Measurements from ENCODE around the gene TSPAN18. TPM values are rescaled to one million over a fixed set of nuclear protein-coding genes. Genes with fewer than 3 reads are reported as not detected.
A peak's percentile ranks its signal among the peaks of the same experiment; 100 is the strongest.

The TSPAN18 gene
- total RNA-seq, 1 donor, result 5.8 TPM

DNA sequence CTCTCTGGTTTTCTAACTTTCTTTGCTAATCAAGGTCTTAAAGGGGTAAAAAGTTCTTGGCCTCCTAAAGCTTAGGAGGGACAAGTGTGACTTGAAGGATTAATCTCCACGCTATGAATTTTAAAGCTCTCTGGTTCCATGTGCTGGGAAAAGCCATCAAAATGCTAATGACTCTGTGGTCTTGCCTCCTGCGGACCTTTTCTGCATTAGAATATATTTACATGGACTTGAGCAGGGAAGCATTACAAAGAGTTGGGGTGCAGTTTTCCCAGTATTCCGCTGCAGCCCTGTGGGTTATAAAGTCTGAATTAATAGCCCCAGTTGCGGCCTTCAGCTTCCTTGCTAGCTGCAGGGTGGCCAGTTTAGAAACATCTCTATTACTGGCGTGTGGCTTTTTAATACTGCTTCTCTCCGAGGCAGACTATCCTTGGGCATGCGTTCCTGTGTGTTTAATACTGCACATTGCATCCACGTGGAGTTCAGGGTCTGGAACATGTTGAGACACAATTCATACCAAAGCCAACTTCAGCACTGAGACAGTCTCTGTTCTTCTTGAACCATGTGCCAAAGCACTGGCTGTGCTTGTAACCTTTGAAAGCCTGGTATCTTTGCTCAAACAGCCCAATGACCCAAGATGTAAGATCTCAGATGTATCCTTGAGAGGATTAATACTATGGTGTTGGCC lies 27.3 kb downstream of the TSPAN18 start:
- no peak for DNase-seq (ENCODE audit: insufficient read length, low spot score, missing footprints)
- H3K4me1 ChIP-seq (ENCODE audit: insufficient read depth, low read length), result peaks cover 25% of the 10 kb centered on the region
- no peaks in the 10 kb centered on the region for H3K9me3 ChIP-seq (ENCODE audit: low read depth, low read length)
- no peak overlapping the region for H2AFZ ChIP-seq (ENCODE audit: low read length)
- no peaks in the 10 kb centered on the region for H4K20me1 ChIP-seq (ENCODE audit: insufficient read depth, low read length)
- TF ChIP-seq, protein P1, sequence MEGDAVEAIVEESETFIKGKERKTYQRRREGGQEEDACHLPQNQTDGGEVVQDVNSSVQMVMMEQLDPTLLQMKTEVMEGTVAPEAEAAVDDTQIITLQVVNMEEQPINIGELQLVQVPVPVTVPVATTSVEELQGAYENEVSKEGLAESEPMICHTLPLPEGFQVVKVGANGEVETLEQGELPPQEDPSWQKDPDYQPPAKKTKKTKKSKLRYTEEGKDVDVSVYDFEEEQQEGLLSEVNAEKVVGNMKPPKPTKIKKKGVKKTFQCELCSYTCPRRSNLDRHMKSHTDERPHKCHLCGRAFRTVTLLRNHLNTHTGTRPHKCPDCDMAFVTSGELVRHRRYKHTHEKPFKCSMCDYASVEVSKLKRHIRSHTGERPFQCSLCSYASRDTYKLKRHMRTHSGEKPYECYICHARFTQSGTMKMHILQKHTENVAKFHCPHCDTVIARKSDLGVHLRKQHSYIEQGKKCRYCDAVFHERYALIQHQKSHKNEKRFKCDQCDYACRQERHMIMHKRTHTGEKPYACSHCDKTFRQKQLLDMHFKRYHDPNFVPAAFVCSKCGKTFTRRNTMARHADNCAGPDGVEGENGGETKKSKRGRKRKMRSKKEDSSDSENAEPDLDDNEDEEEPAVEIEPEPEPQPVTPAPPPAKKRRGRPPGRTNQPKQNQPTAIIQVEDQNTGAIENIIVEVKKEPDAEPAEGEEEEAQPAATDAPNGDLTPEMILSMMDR (IDR thresholded peaks at IDR 0.05; ENCODE audit: extremely low read depth, low read depth, low read length), result no peak
- no peak overlapping the region for H3K27ac ChIP-seq (ENCODE audit: low read depth, low read length)
- no peak overlapping the region for H3K4me2 ChIP-seq (ENCODE audit: insufficient read depth, low read length)
- H3K36me3 ChIP-seq (ENCODE audit: insufficient read depth, low read length), result no peaks in the 10 kb centered on the region
- H3K27me3 ChIP-seq (ENCODE audit: insufficient read depth, low read length), result peaks cover 8% of the 10 kb centered on the region
- H3K79me2 ChIP-seq (ENCODE audit: insufficient read depth, low read length), result no peaks in the 10 kb centered on the region
- no peak overlapping the region for H3K4me3 ChIP-seq (ENCODE audit: insufficient read depth, low read length)

DNA sequence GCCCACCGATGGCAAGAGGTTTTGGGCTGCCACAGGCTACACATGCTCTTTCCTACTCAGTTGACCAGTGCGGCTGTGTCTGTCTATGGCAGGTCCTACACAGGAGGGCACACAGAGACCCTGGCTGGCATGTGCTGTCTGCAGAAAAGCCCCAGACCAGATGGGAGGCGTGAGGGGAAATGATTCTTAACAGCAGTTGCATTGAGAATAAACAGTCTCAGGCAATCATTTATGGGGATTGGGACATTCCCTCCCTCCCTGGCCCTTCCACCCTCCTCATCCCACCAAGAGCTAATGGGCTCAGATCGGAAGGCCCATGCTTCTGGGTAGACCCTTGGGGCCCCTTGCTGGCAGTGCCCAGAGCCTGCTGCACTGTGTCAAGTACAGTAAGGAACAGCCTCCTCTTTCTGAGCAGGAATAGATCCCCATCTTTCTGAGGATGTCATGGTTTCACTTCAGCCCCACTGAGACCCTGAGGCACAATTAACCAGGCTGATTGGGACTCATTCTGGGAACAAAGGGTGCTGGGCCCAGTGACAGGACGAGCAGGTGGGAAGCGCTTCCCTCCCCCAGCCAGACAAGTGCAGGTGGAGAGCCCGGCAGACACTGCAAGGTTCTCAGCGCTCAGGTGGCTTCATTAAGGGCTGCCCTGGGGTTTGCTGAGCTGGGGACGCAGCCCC lies 28.3 kb downstream of the TSPAN18 start:
- DNase-seq (ENCODE audit: insufficient read length, low spot score, missing footprints), result no peak
- H3K4me2 ChIP-seq (ENCODE audit: insufficient read depth, low read length), result peak overlapping the region; percentile 28
- peaks cover 8% of the 10 kb centered on the region for H3K27me3 ChIP-seq (ENCODE audit: insufficient read depth, low read length)
- TF ChIP-seq, protein P1 (IDR thresholded peaks at IDR 0.05; ENCODE audit: extremely low read depth, low read depth, low read length), result no peak
- no peak overlapping the region for H2AFZ ChIP-seq (ENCODE audit: low read length)
- H3K4me3 ChIP-seq (ENCODE audit: insufficient read depth, low read length), result no peak overlapping the region
- H4K20me1 ChIP-seq (ENCODE audit: insufficient read depth, low read length), result no peaks in the 10 kb centered on the region
- no peaks in the 10 kb centered on the region for H3K79me2 ChIP-seq (ENCODE audit: insufficient read depth, low read length)
- H3K9me3 ChIP-seq (ENCODE audit: low read depth, low read length), result no peaks in the 10 kb centered on the region
- H3K36me3 ChIP-seq (ENCODE audit: insufficient read depth, low read length), result no peaks in the 10 kb centered on the region
- peaks cover 25% of the 10 kb centered on the region for H3K4me1 ChIP-seq (ENCODE audit: insufficient read depth, low read length)
- no peak overlapping the region for H3K27ac ChIP-seq (ENCODE audit: low read depth, low read length)

- Histone ChIP-seq H3K36me3 (ENCODE audit: insufficient read depth, low read length) (no peaks in the 10 kb centered on the region), H3K4me3 (ENCODE audit: insufficient read depth, low read length) (no peak overlapping the region), H3K9me3 (ENCODE audit: low read depth, low read length) (no peaks in the 10 kb centered on the region), H3K27ac (ENCODE audit: low read depth, low read length) (no peak overlapping the region), H4K20me1 (ENCODE audit: insufficient read depth, low read length) (no peaks in the 10 kb centered on the region), H2AFZ (ENCODE audit: low read length) (no peak overlapping the region), H3K4me2 (ENCODE audit: insufficient read depth, low read length) (peak overlapping the region; percentile 28), H3K27me3 (ENCODE audit: insufficient read depth, low read length) (peaks cover 8% of the 10 kb centered on the region), H3K4me1 (ENCODE audit: insufficient read depth, low read length) (peaks cover 34% of the 10 kb centered on the region), H3K79me2 (ENCODE audit: insufficient read depth, low read length) (no peaks in the 10 kb centered on the region)
- TF ChIP-seq, protein P1 (IDR thresholded peaks at IDR 0.05; ENCODE audit: extremely low read depth, low read depth, low read length), result no peak
- no peak for DNase-seq (ENCODE audit: insufficient read length, low spot score, missing footprints)
Observed at GRCh38 chr11:44755556-44756523, 29.1 kb downstream of the TSPAN18 start.
